PC-3 (cell line): ENCODE measurements around the gene PRICKLE4.

ENCODE experiments used
- EZH2 ChIP-seq: fragments of 300-600 bp; sonication (generic); IDR thresholded peaks from one replicate; pipeline ENCODE4 v1.6.1; 2017; ENCODE audit warnings: antibody characterized with exemption, mild to moderate bottlenecking, low read length; ENCODE audit not compliant: unreplicated experiment
- TF ChIP-seq, protein P1 (sequence below): fragments of 300-600 bp; sonication (generic); conservative IDR thresholded peaks from 2 replicates; pipeline ENCODE4 v1.5.1; 2017; ENCODE audit warnings: antibody characterized with exemption, low read depth, mild to moderate bottlenecking, low read length

DNA sequence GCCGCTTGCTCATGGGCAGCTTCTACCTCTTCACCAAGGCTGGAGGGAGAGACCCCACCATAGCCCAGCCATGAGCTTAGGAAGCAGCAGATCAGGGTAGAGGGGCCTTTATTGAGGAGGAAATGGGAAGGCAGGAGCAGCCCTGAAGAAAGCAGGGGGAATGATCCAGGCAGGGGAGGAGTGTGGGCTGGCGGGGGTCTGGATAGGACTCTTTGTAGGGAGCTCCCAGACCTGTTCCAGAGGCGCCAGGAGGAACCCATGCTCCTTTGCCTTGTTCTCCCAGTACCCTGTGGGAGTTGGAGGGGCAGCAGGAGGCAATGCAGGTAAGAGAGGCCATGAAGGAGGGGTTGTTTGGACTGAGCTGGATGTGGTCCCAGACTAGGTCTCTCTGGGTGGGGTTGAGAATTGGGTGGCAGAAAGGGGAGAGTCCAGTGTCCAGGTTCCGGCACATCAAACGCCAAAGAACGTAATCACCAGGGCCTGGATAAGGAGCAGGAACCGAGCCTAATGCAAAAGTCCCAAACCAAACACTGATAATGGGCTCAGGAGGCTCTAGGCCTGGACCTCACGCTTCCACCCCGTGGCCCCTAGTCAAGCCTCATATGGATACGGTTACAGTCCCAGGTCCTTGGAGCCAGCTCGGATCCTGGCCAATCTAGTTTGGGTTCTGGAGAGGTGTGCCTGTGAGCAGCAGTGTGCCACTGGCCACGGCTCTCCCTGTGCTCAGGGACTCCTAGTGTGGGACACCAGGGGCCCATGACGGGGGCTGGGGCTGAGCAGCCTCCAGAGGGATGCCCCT, 21.3 kb upstream of the PRICKLE4 start:
- TF ChIP-seq EZH2, result no peak
- TF ChIP-seq, protein P1, sequence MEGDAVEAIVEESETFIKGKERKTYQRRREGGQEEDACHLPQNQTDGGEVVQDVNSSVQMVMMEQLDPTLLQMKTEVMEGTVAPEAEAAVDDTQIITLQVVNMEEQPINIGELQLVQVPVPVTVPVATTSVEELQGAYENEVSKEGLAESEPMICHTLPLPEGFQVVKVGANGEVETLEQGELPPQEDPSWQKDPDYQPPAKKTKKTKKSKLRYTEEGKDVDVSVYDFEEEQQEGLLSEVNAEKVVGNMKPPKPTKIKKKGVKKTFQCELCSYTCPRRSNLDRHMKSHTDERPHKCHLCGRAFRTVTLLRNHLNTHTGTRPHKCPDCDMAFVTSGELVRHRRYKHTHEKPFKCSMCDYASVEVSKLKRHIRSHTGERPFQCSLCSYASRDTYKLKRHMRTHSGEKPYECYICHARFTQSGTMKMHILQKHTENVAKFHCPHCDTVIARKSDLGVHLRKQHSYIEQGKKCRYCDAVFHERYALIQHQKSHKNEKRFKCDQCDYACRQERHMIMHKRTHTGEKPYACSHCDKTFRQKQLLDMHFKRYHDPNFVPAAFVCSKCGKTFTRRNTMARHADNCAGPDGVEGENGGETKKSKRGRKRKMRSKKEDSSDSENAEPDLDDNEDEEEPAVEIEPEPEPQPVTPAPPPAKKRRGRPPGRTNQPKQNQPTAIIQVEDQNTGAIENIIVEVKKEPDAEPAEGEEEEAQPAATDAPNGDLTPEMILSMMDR, result no peak
